COLO668 (cell line): ENCODE measurements around the gene CRK.

Experiments
- DNase-seq: peaks from one replicate; lab custom pipeline; 2025; ENCODE audit not compliant: unreplicated experiment; lab: John Stamatoyannopoulos, UW

The CRK gene

DNA sequence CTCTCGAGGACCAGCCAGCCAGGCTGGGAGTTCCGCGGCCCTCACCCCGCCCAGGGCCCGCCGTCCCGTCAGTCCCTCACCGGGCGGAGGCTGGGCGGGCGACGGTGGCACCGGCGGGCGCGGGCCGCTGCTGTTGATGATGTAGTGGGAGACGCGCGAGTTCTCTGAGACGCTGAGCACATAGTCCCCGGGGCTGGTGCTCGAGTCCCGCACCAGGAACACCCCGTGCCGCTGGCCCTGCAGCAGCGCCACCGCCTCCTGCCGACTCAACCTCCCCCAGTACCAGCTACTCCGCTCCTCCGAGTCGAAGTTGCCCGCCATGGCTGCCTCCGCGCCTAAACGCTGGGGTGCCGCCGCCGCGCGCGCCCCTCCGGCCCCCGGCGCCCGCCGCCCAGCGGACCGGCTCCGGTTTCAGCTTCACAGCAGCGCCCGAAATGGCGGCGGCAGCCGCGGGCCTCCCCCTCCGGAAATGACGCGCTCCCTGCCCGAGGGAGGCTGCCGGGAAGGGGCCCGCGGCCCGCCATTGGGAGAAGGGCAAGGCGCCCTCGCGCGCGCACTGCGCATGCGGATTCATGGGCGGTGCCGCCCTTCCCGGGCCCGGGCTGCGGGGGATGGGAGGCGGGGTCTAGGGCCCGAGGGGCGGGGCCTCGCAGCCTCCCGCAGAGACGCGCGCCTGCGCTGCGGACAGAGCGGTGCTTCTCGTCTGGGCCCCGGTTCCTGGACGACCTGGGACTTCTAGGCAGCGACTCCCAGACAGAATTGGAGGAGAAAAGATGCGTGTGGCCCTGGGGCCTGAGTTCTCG is at the start of gene CRK:
Gene CRK (minus strand): TSS at position 436 of the 803 bp plus-strand sequence. CDS start 115 bp downstream, at position 321.
- peak; percentile 95 for DNase-seq

DNA sequence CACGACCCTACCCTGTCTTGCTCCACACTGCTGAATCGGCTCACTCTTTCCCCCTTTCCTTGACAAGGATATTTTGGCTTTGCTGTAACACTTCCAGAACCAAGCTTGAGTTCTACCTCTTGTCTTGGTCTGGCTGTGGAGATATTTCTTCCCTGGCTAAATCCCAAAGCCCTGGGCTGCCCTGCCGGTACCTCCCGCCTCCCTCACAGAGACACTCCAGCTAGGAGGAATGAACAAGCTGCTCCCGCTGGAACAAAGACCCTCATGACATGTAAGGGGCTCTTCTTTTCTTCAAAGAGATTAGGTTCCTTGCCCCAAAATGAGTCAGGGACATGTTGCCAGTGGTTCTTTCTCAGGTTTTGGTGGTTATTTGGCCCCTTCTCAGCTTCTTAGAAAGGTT is 49.6 kb upstream of the CRK start:
- DNase-seq: no peak

DNA sequence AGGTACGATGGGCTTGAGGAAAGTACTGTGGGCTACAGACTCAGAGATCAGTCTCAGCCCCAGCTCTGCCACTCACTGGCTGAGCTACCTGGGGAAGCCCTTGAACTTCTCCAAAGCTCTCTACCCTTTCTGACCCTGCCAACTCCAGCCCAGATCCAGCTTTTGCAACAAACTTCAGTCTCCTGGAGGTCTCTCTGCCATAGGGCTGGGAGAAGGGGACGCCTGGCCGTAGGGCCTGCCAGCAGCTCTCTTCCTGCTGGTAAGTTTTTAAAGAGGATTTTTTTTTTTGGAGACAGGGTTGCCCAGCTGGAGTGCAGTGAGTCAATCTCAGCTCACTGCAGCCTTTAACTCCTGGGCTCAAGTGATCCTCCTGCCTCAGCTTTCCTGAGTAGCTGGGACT is 48.8 kb upstream of the CRK start:
- DNase-seq: no peak

DNA sequence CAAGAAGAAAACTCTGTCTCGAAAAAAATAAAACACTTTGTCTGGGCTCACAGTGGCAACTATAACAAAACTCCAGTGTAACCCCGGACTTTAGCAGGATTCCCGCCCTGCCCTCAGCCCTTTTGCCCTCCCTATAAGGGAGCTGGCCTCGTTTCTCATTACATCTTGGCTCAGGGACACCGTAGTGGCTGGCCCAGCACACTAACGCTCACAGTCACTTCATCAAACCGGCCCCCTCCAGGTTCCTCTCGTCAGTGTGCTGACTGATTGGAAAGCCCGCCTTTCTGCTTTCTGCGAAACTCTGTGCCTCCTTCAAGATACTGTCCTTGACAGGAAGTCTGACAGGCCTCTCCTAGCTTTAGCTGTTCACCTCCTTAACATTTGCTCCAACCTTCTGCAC is 47.7 kb upstream of the CRK start:
- no peak for DNase-seq

DNA sequence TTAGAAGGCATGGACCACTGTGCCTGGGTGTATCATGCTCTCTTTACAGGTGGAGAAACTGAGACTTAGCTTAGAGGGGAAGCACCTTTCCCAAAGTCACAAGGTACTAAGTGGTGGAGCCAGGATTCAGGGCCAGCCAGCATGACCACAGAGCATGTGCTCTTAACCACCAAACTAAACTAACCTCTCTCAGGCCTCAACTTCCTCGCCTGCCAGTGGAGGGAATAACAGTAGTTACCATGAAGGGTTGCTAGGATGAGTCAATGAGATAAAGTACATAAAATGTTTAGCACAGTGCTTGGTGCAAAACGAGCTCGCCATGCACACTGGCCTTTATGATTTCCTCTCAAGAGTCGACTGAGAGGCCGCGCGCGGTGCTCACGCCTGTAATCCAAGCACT is 42.8 kb upstream of the CRK start:
- no peak for DNase-seq

DNA sequence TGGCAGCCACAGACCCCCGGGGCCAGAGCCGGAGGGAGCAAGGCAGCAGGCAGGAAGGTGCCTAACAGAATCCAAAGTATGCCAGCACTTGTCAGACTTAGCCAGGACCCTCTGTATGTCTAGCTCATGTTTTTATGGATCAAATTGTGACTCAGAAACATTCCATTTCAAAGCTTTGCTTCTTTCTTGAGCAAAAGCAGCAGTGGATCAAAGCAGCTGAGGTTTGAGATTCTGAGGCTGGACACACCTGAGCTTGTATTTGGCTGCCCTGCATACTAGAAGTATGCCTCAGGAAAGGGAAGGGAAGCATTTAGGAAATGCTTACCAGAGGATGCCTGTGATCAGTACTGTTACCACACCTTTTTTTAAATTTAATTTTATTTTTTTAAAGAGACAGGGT is 42.2 kb upstream of the CRK start:
- DNase-seq: no peak

DNA sequence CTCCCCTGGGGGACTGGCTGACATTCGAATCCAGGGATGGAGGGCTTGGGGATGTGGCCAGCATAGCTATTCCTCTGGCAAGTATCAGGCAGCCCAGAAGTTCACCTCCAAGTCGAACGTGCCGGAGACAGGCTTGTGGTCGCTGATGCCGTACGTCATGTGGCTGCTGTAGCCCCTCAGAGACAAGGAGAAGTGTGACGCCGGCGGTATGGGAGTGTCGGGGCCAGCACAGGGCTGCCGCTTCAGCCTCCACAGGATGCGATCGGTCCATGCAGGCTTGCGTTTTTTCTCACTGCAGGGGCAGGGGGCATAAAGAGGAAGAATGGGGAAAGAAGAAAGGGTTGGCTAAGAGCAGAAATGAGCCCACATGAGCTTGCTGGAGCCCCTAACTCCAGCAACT is 41.8 kb upstream of the CRK start:
- DNase-seq: no peak

DNA sequence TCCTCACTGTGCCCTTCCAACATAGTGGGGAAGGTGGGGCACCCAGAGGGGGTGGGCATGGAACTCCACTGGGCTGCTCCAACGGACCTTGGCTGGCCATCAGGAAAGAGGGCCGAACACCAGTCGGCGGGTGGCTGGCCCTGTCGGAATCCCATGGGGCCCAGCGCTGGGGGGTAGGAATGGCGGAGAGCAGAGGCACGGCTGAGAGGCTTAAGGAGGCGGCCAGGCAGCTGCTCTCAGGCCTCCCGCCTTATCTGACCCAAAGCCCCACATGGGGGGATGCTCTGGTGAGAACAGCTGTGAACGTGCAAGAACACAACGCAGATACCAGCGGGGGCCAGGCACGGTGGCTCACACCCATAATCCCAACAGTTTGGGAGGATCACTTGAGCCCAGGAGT is 40.8 kb upstream of the CRK start:
- DNase-seq: no peak

DNA sequence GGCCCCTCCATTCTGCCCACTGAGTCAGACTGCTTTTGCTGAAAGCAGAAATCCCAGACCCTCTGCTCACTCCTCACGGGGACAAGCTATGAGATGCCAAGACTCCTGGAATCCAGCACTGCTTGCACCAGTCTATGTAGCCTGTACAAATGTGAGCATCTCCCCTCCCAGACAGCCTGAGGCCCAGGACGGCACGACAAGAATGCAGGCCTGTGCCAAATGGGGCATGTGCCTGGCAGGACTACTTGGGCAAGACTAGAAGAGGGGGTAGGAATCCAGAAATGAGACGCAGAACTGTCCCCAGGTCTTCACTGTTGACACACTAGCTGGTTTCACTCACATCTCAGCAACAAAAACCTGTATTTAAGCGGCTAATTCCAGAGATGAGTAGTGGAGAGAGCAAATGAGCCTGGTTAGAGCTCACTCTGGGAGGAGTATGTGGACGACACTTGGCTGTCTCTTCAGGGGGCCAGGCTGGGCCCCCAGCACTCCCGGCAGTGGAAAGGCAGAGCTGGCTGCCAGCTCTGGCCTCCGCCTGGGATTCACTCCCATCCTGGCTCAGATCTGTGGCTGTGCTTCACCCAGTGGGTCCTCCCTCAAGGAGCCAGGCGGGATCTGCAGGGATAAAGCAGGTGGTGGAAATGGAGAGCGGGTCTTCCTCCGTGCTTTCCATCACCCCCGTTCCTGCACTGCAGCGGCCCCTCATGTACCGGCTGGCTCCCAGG is 39.4 kb upstream of the CRK start:
- DNase-seq: no peak

DNA sequence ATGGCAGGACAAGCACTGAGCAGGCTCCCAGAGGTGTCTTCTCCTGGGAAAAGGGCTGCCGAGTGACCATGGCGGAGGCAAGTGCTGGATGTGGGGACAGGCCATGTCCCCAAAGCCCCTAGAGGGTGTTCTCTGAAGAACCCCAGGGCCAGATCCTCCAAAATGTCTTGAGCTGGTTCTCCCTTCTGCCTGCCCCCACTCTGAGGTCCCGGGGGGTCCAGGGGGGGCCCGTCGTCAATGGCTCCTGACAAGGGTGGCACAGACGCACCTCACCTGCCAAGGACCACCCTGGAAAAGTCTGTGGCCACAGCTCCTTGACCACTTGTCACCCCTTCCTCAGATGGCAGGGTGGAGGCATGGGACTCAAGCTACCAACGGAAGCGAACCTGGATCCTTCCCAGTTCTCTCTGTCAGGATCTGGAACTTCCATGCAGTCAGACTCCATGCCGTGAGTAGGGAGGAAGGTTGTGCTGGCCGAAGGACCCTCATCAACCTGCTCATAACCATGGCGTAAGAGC is 38.8 kb upstream of the CRK start:
- DNase-seq: no peak

DNA sequence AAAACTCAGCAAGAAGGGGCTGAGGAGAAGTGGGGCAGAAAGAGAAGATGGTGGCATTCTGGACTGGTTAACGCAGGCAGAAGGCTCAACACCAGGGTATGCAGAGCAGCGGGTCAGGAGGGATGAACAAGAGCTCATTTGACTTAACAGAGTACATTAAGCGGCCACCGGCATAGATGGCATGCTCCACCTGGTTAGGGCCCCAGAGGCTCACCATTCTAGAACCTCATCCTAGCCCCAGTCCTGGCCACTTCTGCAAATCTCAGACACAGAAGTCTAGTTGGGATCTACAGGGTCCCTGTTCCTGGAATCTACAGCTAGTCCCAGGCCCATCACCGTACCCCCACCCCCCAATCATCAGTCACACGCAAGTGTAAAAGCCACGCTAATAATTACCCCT is 38.2 kb upstream of the CRK start:
- DNase-seq: no peak

DNA sequence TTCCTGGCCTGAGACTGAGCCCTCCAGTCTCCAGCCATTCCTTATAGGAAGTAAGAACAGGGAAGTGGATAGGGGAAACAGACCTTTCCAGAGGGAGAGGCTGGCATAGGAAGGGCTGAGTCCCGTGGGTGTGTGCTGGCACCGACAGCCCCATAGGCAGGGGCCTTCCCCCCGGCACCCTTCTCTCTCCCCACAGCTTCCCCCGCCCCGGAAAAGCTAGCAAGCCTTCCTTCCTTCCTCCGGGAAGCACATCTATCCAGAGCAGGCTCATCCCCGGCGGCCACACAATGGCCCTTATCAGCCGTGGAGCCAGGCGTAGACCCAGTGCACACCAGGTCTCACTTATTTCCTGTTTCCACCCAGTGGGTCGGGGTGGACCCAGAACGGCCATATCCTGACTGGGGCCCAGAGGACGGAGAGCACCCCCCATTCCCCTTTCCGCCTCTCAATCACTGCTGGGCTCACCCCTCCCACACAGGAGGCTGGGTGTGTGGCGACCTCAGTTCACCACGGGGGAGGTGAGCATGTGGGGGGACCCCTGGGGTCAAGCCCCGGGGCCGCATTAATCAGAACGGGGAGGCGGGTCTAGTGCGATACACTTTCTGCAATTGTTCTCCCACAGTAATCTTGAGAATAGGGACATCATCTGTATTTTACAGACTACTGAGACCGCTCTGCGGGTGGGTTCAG is 37.4 kb upstream of the CRK start:
- no peak for DNase-seq

DNA sequence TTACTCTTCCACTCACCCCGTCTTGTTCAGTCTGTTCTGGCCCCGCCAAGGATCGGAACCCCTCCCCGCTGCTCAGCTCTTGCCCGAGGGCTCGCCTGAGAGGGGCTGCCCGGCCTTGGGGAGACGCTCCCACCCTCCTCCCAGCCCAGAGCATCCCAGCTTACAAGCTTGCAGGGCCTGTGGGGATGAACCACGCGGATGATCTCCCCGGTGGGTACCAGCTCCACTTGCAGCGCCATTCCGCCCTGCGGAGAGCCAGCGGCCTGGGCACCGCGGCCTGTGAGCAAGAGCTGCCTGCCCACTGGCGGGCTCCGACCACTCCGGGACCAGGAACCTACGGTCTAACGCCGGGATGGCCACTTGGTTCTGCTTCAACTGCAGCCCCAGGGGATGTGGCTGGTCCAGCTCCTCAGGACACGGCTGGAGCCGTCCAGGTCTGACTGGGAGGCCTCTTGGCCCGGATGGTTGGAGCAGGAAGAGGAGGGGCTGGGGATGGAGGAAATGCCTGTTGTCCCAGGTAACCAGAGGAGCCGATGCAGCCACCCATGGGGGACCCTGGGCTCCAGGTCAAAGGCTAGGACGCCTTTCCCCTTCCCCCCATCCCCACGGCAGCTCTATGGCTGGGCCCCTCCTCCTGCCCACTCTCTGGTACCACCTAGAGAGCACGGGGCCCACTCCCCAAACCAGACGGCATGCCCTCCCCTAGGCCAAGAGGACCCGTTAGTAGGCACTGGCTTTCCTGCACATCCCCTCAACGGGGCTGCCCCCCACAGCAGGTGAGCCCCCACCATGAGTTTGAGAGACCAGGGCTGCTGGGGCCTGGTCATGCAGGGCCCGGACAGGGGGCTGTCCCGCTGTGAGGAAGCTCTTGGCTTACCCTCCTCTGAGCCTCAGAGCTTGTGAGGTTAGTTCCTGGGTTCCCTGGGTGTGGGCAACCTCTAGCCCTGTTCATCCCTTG is 36.5 kb upstream of the CRK start, which contains the start of gene MYO1C:
Gene MYO1C (minus strand): TSS at position 438 of the 958 bp plus-strand sequence. CDS start 199 bp downstream, at position 239.
- DNase-seq: no peak

DNA sequence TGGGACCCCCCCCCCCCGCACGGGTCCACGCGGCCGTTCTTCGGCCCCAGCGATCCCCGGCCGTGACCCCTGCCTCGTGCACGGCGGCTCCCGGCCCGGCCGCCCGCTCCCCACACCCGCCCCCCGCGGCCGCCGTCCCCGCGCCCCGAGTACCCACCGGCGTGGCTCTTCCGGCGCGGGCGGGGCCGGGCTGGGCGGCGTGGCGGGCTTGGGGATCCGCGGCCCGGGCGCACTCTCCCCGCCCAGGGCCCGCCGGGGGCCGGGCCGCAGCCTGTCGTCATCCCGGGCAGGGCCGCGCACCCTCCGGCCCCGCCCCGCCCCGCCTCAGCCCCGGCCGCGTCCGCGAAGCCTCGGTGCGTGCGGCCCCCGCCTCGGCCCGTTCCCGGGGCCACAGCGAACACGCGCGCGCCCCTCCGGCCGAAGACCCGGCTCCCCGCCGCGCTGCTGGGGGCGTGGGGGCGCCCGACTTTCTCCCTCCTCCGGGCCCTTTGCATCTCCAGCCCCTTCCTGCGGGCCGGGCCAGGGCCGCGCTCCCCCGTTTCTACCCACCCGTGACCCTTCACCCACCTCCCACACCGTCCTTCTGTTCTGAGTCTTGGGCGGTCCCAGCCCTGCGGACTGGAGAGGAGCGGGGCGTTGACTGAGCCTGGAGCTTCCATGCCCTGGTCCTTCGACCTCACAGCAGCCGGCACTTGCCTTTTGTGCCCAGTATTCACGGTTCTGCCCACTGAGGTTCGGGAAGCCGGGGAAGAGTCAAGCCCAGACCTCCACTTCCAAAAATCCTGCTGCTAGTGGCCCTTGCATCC is 35.6 kb upstream of the CRK start:
- peak; percentile 53 for DNase-seq

DNA sequence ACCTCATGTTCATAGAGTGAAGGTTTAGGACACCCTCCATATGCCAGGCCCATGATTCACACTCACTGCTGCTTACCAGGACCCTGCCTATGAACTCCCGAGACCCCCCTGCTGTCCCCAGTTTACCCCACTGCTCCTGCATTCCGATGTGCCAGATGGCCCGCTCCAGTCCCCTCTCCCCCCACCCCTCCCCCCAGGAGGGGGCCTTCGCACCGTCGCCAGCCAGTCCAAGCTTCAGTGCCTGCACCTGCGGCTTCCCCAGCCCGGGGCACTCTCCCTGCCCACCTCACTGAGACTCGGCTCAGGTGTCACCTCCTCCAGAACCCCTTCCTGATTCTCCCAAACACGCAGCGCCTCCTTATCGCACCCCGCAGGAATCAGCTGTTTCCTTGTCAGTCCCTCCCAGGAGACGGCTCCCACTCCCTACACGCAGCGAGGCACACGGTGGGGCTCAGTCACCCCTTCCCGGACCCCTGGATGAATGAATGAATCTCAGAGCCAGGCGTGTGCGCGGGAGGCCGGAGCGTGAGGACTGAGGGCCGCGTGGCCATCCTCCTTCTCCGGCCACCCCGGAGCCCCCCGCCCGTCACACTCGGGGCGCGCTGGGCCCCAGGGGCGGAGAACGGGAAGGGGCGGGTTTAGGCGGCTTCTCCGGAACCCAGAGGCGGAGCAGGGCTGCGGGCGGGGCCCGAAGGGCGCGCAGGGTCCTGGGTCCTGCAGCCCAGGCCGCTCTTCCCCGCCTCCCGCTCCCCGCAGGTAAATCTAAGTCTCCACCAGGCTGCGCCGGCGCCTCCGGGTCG is 34.8 kb upstream of the CRK start:
- DNase-seq: peak; percentile 60

DNA sequence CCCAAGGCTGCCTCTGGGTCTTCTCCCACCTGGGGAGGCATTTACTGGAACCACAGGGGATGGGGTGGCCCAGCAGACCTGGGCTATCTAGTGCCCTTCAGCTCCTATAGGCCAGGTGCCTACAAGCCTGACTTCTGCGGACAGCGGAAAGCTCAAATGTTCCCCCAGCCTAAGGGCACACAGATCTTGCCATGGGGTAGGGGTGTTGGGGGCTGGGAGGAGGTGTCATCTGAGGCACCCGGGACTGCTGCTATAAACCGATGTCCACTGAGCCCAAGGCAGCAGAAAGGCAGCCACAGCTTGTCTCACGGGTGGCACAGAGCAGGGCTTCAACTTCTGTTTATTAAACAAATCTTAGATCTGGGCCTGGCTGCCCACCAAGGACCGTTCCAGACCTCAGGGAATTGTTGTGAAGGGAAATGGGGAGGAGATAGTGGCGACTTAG is 32.8 kb upstream of the CRK start:
- DNase-seq: no peak

DNA sequence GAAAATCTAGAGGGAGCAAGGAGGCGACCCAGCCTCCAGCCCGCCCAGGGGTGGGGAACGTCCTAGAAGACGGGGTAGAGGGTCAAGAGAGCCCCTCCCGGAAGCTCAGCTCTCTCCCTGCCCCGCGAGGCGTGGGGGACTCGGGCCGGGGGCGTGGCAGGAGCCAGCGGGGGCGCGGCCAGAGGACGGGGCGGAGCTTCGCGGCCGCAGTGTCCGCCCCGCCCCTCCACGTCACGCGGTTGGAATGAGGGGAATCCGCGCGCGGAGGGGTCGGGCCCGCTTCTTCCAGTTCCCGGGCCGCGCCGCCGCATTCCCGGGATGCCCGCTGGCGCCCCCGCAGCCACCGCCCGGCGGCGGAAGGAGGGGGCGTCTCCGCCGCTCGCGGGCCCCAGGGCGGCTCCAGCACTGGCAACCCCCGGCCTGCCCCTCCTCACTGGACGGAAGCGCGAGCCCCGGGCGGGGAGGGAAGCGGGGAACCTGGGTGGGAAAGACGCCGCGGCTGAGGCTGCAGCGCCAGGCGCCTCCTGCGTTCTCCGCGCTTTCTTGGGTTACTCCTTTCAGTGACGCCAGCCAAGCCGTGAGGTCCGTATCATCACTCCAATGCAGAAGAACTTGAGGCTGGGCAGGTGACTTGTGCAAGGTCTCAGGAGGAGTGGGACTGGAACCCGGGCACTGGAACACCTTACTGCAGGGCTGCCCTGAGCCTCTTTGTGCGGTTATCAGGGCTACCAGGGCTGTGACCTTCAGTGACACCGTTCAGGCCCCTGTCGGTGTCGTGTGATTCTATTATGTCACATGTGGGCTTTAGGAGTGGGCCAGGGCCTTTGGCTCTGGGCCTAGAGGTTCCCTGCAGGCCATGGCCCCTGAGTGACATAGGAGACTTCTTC is 32.1 kb upstream of the CRK start:
- peak; percentile 15 for DNase-seq
